GM23248 (cell line): ENCODE data around the gene ZNF132. TPM values are rescaled to one million over a fixed set of nuclear protein-coding genes. Genes with fewer than 3 reads are reported as not detected.

Experiments used
- DNase-seq: peaks from one replicate; pipeline ENCODE4 v3.0.0-alpha.2; 2015
- H2AFZ ChIP-seq: fragments of 200-600 bp; sonication (generic); 2 replicates; pipeline ENCODE4 v1.6.1; 2016; ENCODE audit warnings: antibody characterized with exemption
- H3F3A ChIP-seq: fragments of 200-600 bp; sonication (generic); 2 replicates; pipeline ENCODE4 v1.6.1; 2016; ENCODE audit warnings: mild to moderate bottlenecking, antibody characterized with exemption, mixed run types; ENCODE audit not compliant: insufficient read depth
- H3K27ac ChIP-seq: fragments of 200-600 bp; sonication (generic); 2 replicates; pipeline ENCODE4 v1.5.1; 2016; ENCODE audit warnings: mild to moderate bottlenecking
- H3K27me3 ChIP-seq: fragments of 200-600 bp; sonication (generic); replicated peaks from 2 replicates; pipeline ENCODE4 v1.6.1; 2016; ENCODE audit warnings: mild to moderate bottlenecking; ENCODE audit not compliant: insufficient read depth
- H3K36me3 ChIP-seq: fragments of 200-600 bp; sonication (generic); 2 replicates; pipeline ENCODE4 v1.6.1; 2016; ENCODE audit warnings: low read depth, mild to moderate bottlenecking
- H3K4me1 ChIP-seq: fragments of 200-600 bp; sonication (generic); 2 replicates; pipeline ENCODE4 v1.6.1; 2016; ENCODE audit warnings: mild to moderate bottlenecking; ENCODE audit not compliant: insufficient read depth
- H3K4me2 ChIP-seq: fragments of 200-600 bp; sonication (generic); one replicate; pipeline ENCODE4 v1.6.1; 2016; ENCODE audit warnings: mild to moderate bottlenecking; ENCODE audit not compliant: unreplicated experiment
- H3K4me3 ChIP-seq: fragments of 200-600 bp; sonication (generic); 2 replicates; pipeline ENCODE4 v1.5.1; 2016; ENCODE audit warnings: mild to moderate bottlenecking
- H3K79me2 ChIP-seq: fragments of 200-600 bp; sonication (generic); 2 replicates; pipeline ENCODE4 v1.6.1; 2016; ENCODE audit warnings: mild to moderate bottlenecking; ENCODE audit not compliant: insufficient read depth
- H3K9ac ChIP-seq: fragments of 200-600 bp; sonication (generic); 2 replicates; pipeline ENCODE4 v1.6.1; 2016; ENCODE audit warnings: mild to moderate bottlenecking
- H3K9me2 ChIP-seq: fragments of 200-600 bp; sonication (generic); 2 replicates; pipeline ENCODE4 v1.6.1; 2016; ENCODE audit warnings: mixed run types, mild to moderate bottlenecking, moderate library complexity; ENCODE audit not compliant: insufficient read depth
- H3K9me3 ChIP-seq: fragments of 200-600 bp; sonication (generic); one replicate; pipeline ENCODE4 v1.6.1; 2017; ENCODE audit warnings: low read depth
- H4K20me1 ChIP-seq: fragments of 200-600 bp; sonication (generic); 2 replicates; pipeline ENCODE4 v1.6.0; 2016; ENCODE audit not compliant: insufficient read depth
- EZH2 ChIP-seq: fragments of 200-600 bp; sonication (generic); IDR thresholded peaks from 2 replicates; pipeline ENCODE4 v1.6.1; 2018; ENCODE audit warnings: antibody characterized with exemption, mild to moderate bottlenecking; ENCODE audit not compliant: insufficient read depth, poor library complexity, severe bottlenecking
- EZH2phosphoT487 ChIP-seq: fragments of 200-600 bp; sonication (generic); IDR thresholded peaks from 2 replicates; pipeline ENCODE4 v1.6.1; 2018; ENCODE audit warnings: antibody characterized with exemption, moderate library complexity, mild to moderate bottlenecking, low read depth; ENCODE audit not compliant: insufficient read depth
- WGBS, 2 experiments: methylation state at CpG; one replicate each; pipeline ENCODE4 v1.1.6; 2015 to 2017; ENCODE audit warnings: low lambda C conversion rate in 2 of 2, low coverage in 1 of 2; ENCODE audit errors: missing lambda C conversion rate in 2 of 2; 5-methylcytosine and 5-hydroxymethylcytosine counted together
- in situ Hi-C: fragments of 300-500 bp; cut with MboI; formaldehyde crosslinking; loops from 2 replicates; pipeline ENCODE4 v1.15.0; 2020
- polyA plus RNA-seq: library from polyadenylated mRNA; unstranded; fragments of >200 nt; fragmentation: Nextera tagmentation; extraction: Ambion mirVana; gene quantifications from 2 replicates; pipeline ENCODE4 v1.2.1, GENCODE V29; 2016
- total RNA-seq: library from RNA; depleted of rRNA; stranded (reverse); fragments of >200 nt; shearing (Covaris generic); gene quantifications from 2 replicates; pipeline ENCODE4 v1.2.3, GENCODE V29; 2014

ZNF132 gene
- total and polyA plus RNA-seq, 2 experiments from 2014 or later = 4.5 to 6.1 TPM

- Histone ChIP-seq H3K9me3 (no peaks in the 10 kb centered on the region), H3F3A (peaks cover 21% of the 10 kb centered on the region; the same call in 1 of the 2 replicates), H3K79me2 (peaks cover 4% of the 10 kb centered on the region; the same call in 1 of the 2 replicates), H2AFZ (no peak overlapping the region), H3K4me3 (no peak overlapping the region), H3K36me3 (peaks cover 14% of the 10 kb centered on the region; the same call in 1 of the 2 replicates), H3K9me2 (no peaks in the 10 kb centered on the region), H3K4me1 (peaks cover 6% of the 10 kb centered on the region), H3K27ac (no peak overlapping the region), H4K20me1 (no peaks in the 10 kb centered on the region), H3K27me3 (no peaks in the 10 kb centered on the region), H3K4me2 (no peak overlapping the region), H3K9ac (no peak overlapping the region)
- TF ChIP-seq EZH2 = no peak
- no peak for TF ChIP-seq EZH2phosphoT487
- in situ Hi-C loops = no loop called here
- DNase-seq = peak; percentile 25
- WGBS, 2 experiments = 40 to 46% methylated on average over 7 of the region's 7 CpGs
These were observed 42.4 kb downstream of the ZNF132 start for GRCh38 chr19:58397533-58398037.

- no peak overlapping the region for H3K4me2 ChIP-seq
These were observed 43.0 kb downstream of the ZNF132 start for GRCh38 chr19:58396691-58397532.

GRCh38 chr19:58395979-58396627 lies 43.9 kb downstream of the ZNF132 start:
- Histone ChIP-seq H3K4me2 (no peak overlapping the region), H3K36me3 (peaks cover 18% of the 10 kb centered on the region; the same call in 1 of the 2 replicates), H3F3A (peaks cover 30% of the 10 kb centered on the region), H2AFZ (peak overlapping the region; percentile 20; the same call in 1 of the 2 replicates), H3K9me2 (no peaks in the 10 kb centered on the region), H4K20me1 (peaks cover 1% of the 10 kb centered on the region; the same call in 1 of the 2 replicates), H3K27ac (no peak overlapping the region), H3K4me3 (0 out of 2 replicates have a peak overlapping the region, but pooled peaks have one; percentile 12), H3K9ac (no peak overlapping the region), H3K79me2 (peaks cover 18% of the 10 kb centered on the region), H3K4me1 (peaks cover 6% of the 10 kb centered on the region), H3K27me3 (no peaks in the 10 kb centered on the region), H3K9me3 (no peaks in the 10 kb centered on the region)
- no peak for TF ChIP-seq EZH2
- no peak for TF ChIP-seq EZH2phosphoT487
- peak; percentile 60 for DNase-seq
- in situ Hi-C loops = no loop called here
- 10 to 12% methylated on average over 30 to 52 of the region's 75 CpGs for WGBS, 2 experiments

More at GRCh38 chr19:58396691-58397532, 43.0 kb downstream of the ZNF132 start:
- Histone ChIP-seq H3F3A (peaks cover 24% of the 10 kb centered on the region; the same call in 1 of the 2 replicates), H3K36me3 (peaks cover 17% of the 10 kb centered on the region; the same call in 1 of the 2 replicates), H3K9me3 (no peaks in the 10 kb centered on the region), H3K27me3 (no peaks in the 10 kb centered on the region), H3K9ac (no peak overlapping the region), H3K9me2 (no peaks in the 10 kb centered on the region), H3K79me2 (peaks cover 10% of the 10 kb centered on the region), H2AFZ (no peak overlapping the region), H3K27ac (no peak overlapping the region), H3K4me1 (peaks cover 6% of the 10 kb centered on the region), H4K20me1 (no peaks in the 10 kb centered on the region), H3K4me3 (no peak overlapping the region)
- in situ Hi-C loops = no loop called here
- TF ChIP-seq EZH2phosphoT487 (no peak), EZH2 (no peak)
- no peak for DNase-seq
- 41 to 58% methylated on average over 32 to 54 of the region's 58 CpGs for WGBS, 2 experiments
